PFSK-1 (cell line): ENCODE data around the gene ATP6V1F.

Experiments used
- FOXP2 ChIP-seq: optimal IDR thresholded peaks from 2 replicates; pipeline ENCODE3; 2011; ENCODE audit warnings: borderline replicate concordance, control low read depth, inconsistent platforms; ENCODE audit not compliant: insufficient read depth; ENCODE audit errors: extremely low read length, extremely low read depth
- POLR2AphosphoS5 ChIP-seq: IDR thresholded peaks from 2 replicates; pipeline ENCODE4 v1.6.1; 2012; ENCODE audit warnings: low read depth, mild to moderate bottlenecking, control low read depth, low read length, moderate library complexity
- SIN3A ChIP-seq: IDR thresholded peaks from 2 replicates; pipeline ENCODE4 v1.6.1; 2012; ENCODE audit warnings: mild to moderate bottlenecking, low read length, moderate library complexity, borderline replicate concordance; ENCODE audit not compliant: insufficient read depth
- TAF1 ChIP-seq: IDR thresholded peaks from 2 replicates; pipeline ENCODE4 v1.6.1; 2012; ENCODE audit warnings: low read length, control low read depth, borderline replicate concordance; ENCODE audit not compliant: insufficient read depth
- TF ChIP-seq, protein P1 (sequence below), 2 experiments: IDR thresholded peaks; 2 replicates each; pipeline versions ENCODE4 v1.6.1 to v1.8.0; 2011 to 2012; ENCODE audit warnings: low read depth in 2 of 2, low read length in 2 of 2, control low read depth in 1 of 2, inconsistent platforms in 1 of 2, mild to moderate bottlenecking in 1 of 2, moderate library complexity in 1 of 2; ENCODE audit not compliant: insufficient read depth in 1 of 2

Gene ATP6V1F

DNA sequence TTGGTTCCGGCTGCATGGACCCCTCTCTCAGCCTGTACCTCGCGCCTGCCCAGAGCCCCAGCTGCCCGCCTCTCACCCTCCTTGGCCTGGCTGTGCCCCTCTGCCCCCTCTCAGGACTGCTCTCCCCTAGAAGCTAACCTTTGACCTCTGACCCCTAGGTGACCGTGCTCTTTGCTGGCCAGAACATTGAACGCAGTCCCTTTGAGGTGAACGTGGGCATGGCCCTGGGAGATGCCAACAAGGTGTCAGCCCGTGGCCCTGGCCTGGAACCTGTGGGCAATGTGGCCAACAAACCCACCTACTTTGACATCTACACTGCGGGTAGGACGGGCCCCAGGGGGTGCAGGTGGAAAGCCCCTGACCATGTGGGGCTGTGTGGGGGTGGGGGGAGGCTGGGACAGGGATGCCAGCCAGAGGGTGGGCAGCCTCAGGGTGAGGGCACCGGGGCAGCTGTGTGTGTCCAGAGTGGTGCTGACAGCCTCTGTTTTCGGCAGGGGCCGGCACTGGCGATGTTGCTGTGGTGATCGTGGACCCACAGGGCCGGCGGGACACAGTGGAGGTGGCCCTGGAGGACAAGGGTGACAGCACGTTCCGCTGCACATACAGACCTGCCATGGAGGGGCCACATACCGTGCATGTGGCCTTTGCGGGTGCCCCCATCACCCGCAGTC lies 24.4 kb upstream of the ATP6V1F start:
- TF ChIP-seq TAF1 (no peak), SIN3A (no peak), POLR2AphosphoS5 (no peak), FOXP2 (no peak)
- TF ChIP-seq, protein P1, sequence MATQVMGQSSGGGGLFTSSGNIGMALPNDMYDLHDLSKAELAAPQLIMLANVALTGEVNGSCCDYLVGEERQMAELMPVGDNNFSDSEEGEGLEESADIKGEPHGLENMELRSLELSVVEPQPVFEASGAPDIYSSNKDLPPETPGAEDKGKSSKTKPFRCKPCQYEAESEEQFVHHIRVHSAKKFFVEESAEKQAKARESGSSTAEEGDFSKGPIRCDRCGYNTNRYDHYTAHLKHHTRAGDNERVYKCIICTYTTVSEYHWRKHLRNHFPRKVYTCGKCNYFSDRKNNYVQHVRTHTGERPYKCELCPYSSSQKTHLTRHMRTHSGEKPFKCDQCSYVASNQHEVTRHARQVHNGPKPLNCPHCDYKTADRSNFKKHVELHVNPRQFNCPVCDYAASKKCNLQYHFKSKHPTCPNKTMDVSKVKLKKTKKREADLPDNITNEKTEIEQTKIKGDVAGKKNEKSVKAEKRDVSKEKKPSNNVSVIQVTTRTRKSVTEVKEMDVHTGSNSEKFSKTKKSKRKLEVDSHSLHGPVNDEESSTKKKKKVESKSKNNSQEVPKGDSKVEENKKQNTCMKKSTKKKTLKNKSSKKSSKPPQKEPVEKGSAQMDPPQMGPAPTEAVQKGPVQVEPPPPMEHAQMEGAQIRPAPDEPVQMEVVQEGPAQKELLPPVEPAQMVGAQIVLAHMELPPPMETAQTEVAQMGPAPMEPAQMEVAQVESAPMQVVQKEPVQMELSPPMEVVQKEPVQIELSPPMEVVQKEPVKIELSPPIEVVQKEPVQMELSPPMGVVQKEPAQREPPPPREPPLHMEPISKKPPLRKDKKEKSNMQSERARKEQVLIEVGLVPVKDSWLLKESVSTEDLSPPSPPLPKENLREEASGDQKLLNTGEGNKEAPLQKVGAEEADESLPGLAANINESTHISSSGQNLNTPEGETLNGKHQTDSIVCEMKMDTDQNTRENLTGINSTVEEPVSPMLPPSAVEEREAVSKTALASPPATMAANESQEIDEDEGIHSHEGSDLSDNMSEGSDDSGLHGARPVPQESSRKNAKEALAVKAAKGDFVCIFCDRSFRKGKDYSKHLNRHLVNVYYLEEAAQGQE (IDR thresholded peaks at IDR 0.05; ENCODE audit: insufficient read depth in 1 of 2, low read depth in 2 of 2, low read length in 2 of 2), result no peak

DNA sequence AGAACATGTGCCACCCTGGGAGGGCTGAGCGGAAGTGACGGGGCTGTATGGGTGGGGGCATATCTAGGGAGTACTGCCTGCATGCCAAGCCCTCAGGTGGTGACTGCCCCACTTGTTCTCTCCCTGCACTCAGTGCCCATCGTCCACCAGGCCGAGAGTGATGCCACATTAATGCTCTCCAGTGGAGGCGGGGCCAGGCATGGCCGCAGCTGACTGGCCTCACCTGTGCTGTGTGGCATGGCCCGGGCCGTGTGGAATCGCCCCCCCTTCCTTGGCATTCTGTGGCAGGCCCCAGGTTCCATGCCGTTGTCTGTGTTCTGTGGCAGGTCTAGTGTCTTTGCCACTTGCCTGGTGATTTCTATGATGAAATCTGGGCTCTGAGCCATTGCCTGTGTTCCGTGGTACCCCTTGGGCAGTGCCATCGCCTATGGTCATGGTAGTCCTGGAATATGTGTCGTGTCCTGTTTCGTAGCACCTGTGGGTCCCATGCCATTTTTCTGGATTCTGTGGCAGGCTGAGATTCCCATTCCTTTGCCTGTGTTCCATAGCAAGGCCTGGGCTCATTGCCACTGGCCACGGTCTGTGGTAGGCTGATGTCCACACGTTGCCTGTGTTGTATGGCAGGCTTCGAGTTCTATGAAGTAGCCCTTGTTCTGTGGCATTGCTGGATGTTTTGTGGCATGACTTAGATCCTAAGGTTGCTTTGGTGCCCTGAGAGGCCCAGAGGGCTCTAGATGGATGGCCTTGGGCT lies 23.5 kb upstream of the ATP6V1F start:
- TF ChIP-seq SIN3A, result no peak
- TF ChIP-seq, protein P1 (IDR thresholded peaks at IDR 0.05; ENCODE audit: insufficient read depth in 1 of 2, low read depth in 2 of 2, low read length in 2 of 2), result no peak
- no peak for TF ChIP-seq FOXP2
- no peak for TF ChIP-seq TAF1
- TF ChIP-seq POLR2AphosphoS5, result no peak

DNA sequence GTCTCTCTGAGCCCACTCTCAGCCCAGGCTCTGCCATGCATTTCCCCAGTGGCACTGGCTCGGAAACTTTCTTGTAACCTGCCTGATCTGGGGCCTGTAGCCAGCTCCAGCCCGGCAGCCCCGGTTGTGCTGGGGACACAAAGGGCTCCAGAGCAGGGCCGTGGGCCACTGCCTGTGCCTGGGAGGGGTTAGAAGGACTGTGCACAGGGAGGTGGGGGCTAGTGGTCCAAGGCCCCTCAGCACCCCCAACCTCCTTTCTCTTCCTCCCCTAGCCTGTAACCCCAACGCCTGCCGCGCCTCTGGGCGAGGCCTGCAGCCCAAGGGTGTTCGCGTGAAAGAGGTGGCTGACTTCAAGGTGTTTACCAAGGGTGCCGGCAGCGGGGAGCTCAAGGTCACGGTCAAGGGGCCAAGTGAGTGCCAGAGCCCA lies 22.9 kb upstream of the ATP6V1F start:
- TF ChIP-seq TAF1, result no peak
- TF ChIP-seq POLR2AphosphoS5, result no peak
- TF ChIP-seq, protein P1 (IDR thresholded peaks at IDR 0.05; ENCODE audit: insufficient read depth in 1 of 2, low read depth in 2 of 2, low read length in 2 of 2), result no peak
- TF ChIP-seq SIN3A, result no peak
- TF ChIP-seq FOXP2, result no peak

DNA sequence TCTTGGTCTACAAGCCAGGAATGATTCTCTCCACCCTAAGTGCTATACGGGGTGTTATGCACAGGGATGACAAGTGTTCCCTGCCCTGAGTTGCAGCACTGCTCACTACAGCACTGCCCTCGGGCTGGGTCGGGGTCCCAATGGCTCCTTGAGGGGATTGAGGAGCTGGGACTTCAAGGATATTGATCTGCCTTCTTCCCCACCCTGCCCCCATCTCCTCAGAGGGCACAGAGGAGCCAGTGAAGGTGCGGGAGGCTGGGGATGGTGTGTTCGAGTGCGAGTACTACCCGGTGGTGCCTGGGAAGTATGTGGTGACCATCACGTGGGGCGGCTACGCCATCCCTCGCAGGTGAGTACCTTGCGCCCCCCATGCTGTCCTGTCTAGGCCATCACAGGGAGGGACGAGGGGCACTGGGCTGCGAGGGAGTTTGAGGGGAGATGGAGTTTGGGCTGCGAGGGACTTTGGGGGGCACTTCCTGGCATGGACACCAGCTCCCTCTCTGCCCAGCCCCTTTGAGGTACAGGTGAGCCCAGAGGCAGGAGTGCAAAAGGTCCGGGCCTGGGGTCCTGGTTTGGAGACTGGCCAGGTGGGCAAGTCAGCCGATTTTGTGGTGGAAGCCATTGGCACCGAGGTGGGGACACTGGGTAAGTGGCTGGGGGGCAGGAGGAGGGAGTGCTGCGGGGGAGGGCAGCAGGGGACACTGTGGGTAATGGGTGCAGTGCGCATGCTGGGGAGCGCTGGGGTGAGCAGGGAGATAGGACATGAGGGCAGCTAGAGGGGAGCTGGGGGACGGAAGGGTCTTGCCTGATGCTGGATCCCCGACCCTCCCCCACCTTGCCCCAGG lies 22.1 kb upstream of the ATP6V1F start:
- TF ChIP-seq, protein P1 (IDR thresholded peaks at IDR 0.05; ENCODE audit: insufficient read depth in 1 of 2, low read depth in 2 of 2, low read length in 2 of 2), result no peak
- no peak for TF ChIP-seq POLR2AphosphoS5
- TF ChIP-seq SIN3A, result no peak
- no peak for TF ChIP-seq FOXP2
- TF ChIP-seq TAF1, result no peak
